ENCODE results near the gene FREM2. TPM values are rescaled to one million over a fixed set of nuclear protein-coding genes. Genes with fewer than 3 reads are reported as not detected.

The FREM2 gene
- polyA plus RNA-seq, 3 donors: 44.5 to 50.5 (median 45.6) TPM

DNA sequence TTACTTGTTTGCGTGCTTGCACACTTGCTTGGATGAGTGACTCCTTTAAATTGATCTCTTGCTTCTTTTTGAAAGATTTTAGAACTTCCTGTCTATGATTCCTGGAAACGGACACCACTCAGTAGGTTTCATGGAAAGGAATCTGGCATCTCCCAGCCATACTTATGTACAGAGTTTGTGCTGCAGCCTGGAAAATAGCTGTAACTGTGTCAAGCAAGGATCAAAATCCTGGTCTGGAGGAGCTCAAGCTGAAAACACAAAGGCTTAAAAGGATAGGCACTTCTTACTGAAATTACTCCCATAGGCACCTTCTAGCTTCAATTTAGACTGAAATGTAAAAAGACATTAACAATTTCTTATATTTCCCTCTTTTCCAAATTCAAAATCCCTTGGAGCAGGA is 1.4 kb upstream of the FREM2 start:
- DNase-seq (ENCODE audit: low read depth in 3 of 3, low spot score in 2 of 3): no peak

GRCh38 chr13:38685974-38686576 is 802 bp upstream of the FREM2 start:
- peak in 2 of 3 donors; percentile 36 to 51 for DNase-seq (ENCODE audit: low read depth in 3 of 3, low spot score in 2 of 3)

DNA sequence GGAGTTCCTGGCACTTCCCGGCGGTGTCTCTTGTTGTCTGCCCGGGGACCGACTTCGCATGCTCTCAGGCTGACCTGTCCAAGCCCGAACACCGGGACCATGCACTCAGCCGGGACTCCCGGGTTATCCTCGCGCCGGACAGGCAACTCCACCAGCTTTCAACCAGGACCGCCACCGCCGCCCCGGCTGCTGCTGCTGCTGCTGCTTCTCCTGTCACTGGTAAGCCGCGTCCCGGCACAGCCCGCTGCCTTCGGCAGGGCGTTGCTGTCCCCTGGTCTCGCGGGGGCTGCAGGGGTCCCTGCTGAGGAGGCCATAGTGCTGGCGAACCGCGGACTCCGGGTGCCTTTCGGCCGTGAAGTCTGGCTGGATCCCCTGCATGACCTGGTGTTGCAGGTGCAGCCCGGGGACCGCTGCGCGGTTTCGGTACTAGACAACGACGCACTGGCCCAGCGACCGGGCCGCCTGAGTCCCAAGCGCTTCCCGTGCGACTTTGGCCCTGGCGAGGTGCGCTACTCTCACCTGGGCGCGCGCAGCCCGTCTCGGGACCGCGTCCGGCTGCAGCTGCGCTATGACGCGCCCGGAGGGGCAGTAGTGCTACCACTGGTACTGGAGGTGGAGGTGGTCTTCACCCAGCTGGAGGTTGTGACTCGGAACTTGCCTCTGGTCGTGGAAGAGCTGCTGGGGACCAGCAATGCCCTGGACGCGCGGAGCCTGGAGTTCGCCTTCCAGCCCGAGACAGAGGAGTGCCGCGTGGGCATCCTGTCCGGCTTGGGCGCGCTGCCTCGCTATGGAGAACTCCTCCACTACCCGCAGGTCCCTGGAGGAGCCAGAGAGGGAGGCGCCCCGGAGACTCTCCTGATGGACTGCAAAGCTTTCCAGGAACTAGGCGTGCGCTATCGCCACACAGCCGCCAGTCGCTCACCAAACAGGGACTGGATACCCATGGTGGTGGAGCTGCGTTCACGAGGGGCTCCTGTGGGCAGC is 661 bp downstream of the FREM2 start:
- DNase-seq (ENCODE audit: low read depth in 3 of 3, low spot score in 2 of 3): no peak

GRCh38 chr13:38688674-38689073 is 1.8 kb downstream of the FREM2 start:
- DNase-seq (ENCODE audit: low read depth in 3 of 3, low spot score in 2 of 3): no peak

DNA sequence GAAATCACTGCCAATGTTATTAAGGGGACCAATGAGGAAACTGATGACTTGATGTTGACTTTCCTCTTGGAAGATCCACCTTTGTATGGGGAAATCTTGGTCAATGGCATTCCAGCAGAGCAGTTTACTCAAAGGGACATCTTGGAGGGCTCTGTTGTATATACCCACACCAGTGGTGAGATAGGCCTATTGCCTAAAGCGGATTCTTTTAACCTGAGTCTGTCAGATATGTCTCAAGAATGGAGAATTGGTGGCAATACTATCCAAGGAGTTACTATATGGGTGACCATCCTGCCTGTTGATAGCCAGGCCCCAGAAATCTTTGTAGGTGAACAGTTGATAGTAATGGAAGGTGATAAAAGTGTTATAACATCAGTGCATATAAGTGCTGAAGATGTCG is 3.4 kb downstream of the FREM2 start:
- no peak for DNase-seq (ENCODE audit: low read depth in 3 of 3, low spot score in 2 of 3)

GRCh38 chr13:38693168-38693567 is 6.3 kb downstream of the FREM2 start:
- DNase-seq (ENCODE audit: low read depth in 3 of 3, low spot score in 2 of 3): no peak

- DNase-seq (ENCODE audit: low read depth in 3 of 3, low spot score in 2 of 3): no peak
These were observed 6.8 kb downstream of the FREM2 start for GRCh38 chr13:38693641-38694040.

GRCh38 chr13:38697197-38697596 is 10.3 kb downstream of the FREM2 start:
- DNase-seq (ENCODE audit: low read depth in 3 of 3, low spot score in 2 of 3): no peak

DNA sequence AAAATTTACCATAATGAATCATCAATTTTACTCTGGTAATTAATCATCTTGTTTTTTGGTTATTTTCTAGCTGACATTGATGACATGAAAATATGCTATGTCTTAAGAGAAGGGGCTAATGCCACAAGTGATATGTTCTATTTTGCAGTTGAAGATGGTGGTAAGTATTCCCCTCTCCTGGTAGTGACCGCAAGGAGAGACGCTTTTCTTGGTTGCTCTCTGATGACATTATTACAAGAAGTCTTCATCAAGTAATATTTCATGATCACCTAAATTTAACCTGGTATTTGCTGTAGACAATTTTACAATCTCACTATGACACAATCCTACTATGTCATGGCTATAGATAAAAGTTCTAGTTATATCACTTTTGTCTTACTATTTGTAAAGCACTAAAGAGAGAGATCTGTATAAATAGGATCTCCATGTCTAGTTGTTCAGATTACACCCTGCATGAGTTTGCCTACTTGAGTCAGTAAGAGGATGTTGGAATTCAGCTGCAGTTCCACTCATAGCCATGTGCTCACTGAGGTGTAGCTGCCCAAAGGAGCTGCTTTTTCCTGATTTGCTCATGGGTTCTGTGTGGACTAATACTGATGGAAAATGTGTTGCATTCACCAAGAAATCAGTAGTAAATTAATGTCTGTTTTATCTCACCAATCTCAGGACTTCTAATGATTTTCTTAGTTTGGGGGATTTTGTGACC is 10.9 kb downstream of the FREM2 start:
- DNase-seq (ENCODE audit: low read depth in 3 of 3, low spot score in 2 of 3): no peak

GRCh38 chr13:38700051-38700450 is 13.2 kb downstream of the FREM2 start:
- DNase-seq (ENCODE audit: low read depth in 3 of 3, low spot score in 2 of 3): no peak

GRCh38 chr13:38702669-38703068 is 15.8 kb downstream of the FREM2 start:
- DNase-seq (ENCODE audit: low read depth in 3 of 3, low spot score in 2 of 3): no peak

GRCh38 chr13:38703255-38703654 is 16.4 kb downstream of the FREM2 start:
- no peak for DNase-seq (ENCODE audit: low read depth in 3 of 3, low spot score in 2 of 3)

DNA sequence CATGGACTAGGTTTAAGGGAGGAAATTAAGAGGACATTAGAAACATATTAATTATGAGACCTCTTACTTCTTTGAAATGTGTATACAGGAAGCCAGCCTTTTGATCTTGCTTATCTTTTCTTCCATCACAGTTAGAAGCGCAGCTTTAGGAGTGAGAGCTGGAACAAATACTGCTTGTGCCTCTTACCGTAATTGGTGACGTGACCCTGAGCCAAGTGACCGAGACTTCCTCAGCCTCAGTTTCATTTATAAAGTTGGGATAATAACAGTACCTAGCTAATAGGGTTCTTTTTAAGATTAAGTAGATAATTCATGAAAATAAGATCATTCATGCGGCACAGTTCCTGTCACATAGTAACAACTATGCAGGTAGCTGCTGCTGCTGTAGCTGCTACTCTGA is 18.5 kb downstream of the FREM2 start:
- DNase-seq (ENCODE audit: low read depth in 3 of 3, low spot score in 2 of 3): no peak

DNA sequence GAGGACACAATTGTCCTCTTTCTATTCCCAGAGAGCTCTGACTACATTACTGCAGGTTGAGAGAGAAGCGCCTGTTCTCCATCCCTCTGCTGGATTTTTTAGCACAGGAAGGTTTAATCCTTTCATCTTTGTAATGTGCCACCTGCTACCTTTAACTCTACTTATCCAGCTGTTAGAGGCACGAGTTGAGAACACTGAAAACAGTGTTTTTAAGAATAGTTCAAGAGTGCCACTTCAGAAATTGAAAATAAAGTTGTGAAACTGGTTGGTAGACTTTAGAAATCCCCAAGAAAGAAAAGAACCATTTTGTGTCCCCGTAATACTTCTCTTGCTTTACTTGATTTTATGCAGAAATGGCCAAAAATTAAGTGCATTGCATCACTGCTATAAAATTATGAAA is 20.6 kb downstream of the FREM2 start:
- DNase-seq (ENCODE audit: low read depth in 3 of 3, low spot score in 2 of 3): no peak

DNA sequence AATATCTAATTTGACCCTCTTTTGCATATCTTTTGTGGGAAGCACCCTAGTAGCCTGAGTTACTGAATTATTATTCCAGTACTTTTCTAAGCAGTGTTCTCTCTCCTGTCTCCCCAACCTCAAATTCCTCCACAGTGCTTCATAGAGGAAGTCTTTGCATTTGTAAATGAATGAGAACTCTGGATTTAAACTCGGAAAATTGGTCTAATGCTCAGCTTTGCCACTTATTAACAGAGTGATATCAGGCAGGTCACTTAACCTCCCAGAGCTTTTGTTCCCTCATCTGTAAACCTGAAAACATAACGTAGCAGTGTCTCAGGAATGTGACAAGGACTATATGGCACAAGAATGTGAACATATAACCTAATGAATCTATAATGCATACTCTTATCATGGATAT is 26.2 kb downstream of the FREM2 start:
- no peak for DNase-seq (ENCODE audit: low read depth in 3 of 3, low spot score in 2 of 3)

GRCh38 chr13:38718374-38718773 is 31.5 kb downstream of the FREM2 start:
- DNase-seq (ENCODE audit: low read depth in 3 of 3, low spot score in 2 of 3): no peak

DNA sequence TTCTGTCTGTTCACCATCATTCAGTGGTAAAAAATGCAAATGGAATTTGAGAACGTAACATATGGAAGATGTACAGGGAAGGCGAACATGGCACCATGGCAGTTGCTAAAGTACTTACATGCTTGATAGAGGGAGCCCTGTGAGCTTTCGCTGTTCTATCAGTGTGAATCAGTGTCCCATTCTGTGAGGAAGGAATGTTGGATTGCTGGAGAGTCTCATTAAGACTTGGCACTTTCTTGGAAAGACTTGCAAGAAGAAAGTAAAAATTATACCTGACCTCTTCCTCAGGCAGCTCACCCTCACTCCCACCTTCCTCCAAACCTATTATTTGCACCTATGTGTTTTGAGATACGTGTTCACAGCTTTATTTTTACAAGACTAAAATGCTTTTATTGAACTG is 43.5 kb downstream of the FREM2 start:
- no peak for DNase-seq (ENCODE audit: low read depth in 3 of 3, low spot score in 2 of 3)

GRCh38 chr13:38733146-38733545 is 46.3 kb downstream of the FREM2 start:
- no peak for DNase-seq (ENCODE audit: low read depth in 3 of 3, low spot score in 2 of 3)

DNA sequence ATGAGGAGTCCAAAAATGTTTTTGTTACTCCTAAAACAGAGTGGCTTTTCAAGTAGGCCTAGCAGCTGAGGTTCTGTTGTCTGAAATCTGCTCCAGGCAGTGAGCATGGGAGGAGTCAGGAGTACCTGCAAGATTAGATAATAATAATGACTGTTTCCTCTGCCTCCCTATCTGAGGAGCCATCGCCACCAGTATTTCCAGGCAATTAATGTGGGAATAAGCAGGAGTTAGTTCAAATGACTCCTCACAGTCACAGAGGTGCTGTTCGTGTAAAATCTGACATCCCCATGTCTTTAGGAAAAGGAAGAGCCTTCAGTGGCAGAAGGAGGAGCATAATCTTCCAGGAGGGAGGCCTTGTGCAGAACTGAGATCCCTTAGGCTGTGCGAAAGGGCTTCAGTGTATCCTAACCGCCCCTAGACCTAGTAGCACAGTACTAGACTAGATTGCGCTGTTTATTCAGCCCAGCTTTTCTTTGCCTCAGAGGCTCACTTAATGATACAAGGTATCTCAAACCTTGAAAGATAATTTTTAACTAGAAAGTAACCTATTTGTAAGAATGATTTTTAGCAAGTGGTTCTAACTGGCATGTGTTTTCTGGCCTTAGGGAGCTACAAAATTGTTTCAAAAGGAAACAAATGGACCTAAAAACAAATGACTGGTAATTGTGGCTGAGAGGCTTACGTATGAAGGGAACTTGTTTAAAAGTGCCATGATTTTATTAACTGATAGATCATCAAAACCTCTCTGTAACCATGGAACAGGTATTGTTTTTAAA is 49.0 kb downstream of the FREM2 start:
- no peak for DNase-seq (ENCODE audit: low read depth in 3 of 3, low spot score in 2 of 3)

GRCh38 chr13:38743466-38743865 is 56.6 kb downstream of the FREM2 start:
- DNase-seq (ENCODE audit: low read depth in 3 of 3, low spot score in 2 of 3): no peak

DNA sequence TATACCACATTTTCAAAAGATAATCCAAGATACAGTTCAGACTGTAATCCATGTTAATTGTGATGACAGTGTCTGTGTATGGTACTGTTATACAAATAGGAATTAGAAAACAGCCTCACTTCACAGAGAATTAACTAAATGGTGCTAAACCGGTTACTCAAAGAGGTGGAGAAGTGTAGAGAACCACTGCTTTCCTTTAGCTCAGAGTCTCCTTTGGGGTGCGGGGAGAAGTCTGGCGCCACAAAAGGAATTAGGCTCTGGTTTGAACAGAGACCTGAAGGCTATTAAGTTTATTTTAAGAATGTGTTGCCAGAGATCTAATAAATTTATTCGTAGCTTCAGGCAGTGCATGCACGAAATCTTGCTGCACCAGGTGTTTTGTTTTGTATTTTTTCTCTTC is 65.8 kb downstream of the FREM2 start:
- DNase-seq (ENCODE audit: low read depth in 3 of 3, low spot score in 2 of 3): no peak

All from right renal cortex interstitium (tissue), 3 donors.